Activated naive CD8-positive, alpha-beta T cell (primary cell): Measurements from ENCODE around the gene ITCH.

Experiments used
- H3K27ac Mint-ChIP-seq: one replicate; pipeline ENCODE4 v1.8.0; 2021; ENCODE audit warnings: mixed read lengths
- H3K27me3 Mint-ChIP-seq: one replicate; pipeline ENCODE4 v1.8.0; 2021; ENCODE audit warnings: mixed read lengths
- H3K36me3 Mint-ChIP-seq: one replicate; pipeline ENCODE4 v1.8.0; 2021; ENCODE audit warnings: mixed read lengths
- H3K4me1 Mint-ChIP-seq: one replicate; pipeline ENCODE4 v1.8.0; 2021; ENCODE audit warnings: low read depth, mixed read lengths
- H3K4me3 Mint-ChIP-seq: one replicate; pipeline ENCODE4 v1.8.0; 2021; ENCODE audit warnings: mild to moderate bottlenecking, mixed read lengths
- H3K9me3 Mint-ChIP-seq: one replicate; pipeline ENCODE4 v1.8.0; 2021; ENCODE audit warnings: low read depth, mixed read lengths

Gene ITCH

GRCh38 chr20:34524426-34524825, 161.4 kb downstream of the ITCH start:
- Mint-ChIP-seq H3K4me1 (peaks cover 34% of the 10 kb centered on the region), H3K27me3 (no peaks in the 10 kb centered on the region), H3K4me3 (no peak overlapping the region), H3K27ac (no peak overlapping the region), H3K9me3 (no peaks in the 10 kb centered on the region), H3K36me3 (peaks cover 3% of the 10 kb centered on the region)

GRCh38 chr20:34525342-34525708, 162.3 kb downstream of the ITCH start:
- no peaks in the 10 kb centered on the region for H3K27me3 Mint-ChIP-seq
- peaks cover 30% of the 10 kb centered on the region for H3K4me1 Mint-ChIP-seq
- H3K27ac Mint-ChIP-seq: no peak overlapping the region
- H3K4me3 Mint-ChIP-seq: no peak overlapping the region
- no peaks in the 10 kb centered on the region for H3K9me3 Mint-ChIP-seq
- peaks cover 3% of the 10 kb centered on the region for H3K36me3 Mint-ChIP-seq

DNA sequence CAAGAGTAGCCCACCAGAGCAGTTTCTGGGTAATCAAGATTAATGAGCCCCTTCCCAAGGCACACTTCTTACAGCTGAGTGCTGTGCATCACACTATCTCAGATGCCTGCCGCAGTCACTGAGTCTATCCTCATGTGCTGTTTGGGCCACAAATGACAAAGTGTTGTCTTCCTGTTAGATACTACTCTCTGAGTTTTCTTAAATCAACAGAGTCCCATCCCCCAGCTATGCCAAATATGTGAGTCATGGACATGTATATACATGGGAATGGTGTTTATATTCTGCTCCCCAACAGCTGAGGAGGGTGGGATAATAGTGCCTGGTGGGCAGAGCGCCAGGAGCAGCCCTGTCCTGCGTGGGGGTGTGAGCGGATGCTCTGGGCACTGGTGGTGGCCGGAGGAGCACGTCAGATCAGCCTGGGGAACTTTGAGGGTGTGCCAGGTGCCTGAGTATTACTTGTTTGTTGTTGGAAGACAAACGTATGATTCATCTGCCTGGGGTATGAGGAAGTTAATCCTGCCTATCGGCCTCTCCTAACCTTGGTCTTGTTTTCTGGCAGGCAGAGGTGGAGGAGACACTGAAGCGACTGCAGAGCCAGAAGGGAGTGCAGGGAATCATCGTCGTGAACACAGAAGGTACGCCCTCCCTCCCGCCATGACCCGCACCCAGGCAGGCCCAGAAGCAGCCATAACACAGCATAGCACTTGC, 162.8 kb downstream of the ITCH start:
- Mint-ChIP-seq H3K27me3 (no peaks in the 10 kb centered on the region), H3K4me3 (no peak overlapping the region), H3K36me3 (peaks cover 3% of the 10 kb centered on the region), H3K27ac (no peak overlapping the region), H3K4me1 (peaks cover 32% of the 10 kb centered on the region), H3K9me3 (no peaks in the 10 kb centered on the region)

GRCh38 chr20:34526466-34526865, 163.4 kb downstream of the ITCH start:
- H3K27ac Mint-ChIP-seq: no peak overlapping the region
- no peak overlapping the region for H3K4me3 Mint-ChIP-seq
- no peaks in the 10 kb centered on the region for H3K27me3 Mint-ChIP-seq
- H3K4me1 Mint-ChIP-seq: peaks cover 31% of the 10 kb centered on the region
- peaks cover 3% of the 10 kb centered on the region for H3K36me3 Mint-ChIP-seq
- no peaks in the 10 kb centered on the region for H3K9me3 Mint-ChIP-seq

- Mint-ChIP-seq H3K36me3 (peaks cover 1% of the 10 kb centered on the region), H3K27me3 (no peaks in the 10 kb centered on the region), H3K4me3 (no peak overlapping the region), H3K27ac (no peak overlapping the region), H3K4me1 (peaks cover 28% of the 10 kb centered on the region), H3K9me3 (no peaks in the 10 kb centered on the region)
Observed at GRCh38 chr20:34527016-34527415, 163.9 kb downstream of the ITCH start.

DNA sequence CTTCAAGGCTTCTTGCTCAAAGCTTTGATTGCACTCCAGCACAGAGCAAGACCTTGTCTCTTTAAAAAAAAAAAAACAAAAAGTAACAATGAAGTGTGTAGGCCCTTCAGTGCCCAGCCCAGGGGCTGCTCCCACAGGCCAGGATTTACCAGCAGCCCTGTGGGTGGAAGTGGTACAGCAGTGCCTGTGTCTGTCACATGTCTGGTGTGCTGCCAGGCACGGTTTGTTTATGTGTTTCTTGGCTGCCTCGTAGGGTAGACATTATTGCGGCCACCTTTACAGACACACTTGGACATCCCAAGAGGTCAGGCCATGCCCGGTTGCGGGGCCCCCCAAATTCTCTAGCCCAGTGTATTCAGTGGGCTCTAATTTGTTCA, 165.8 kb downstream of the ITCH start:
- Mint-ChIP-seq H3K27ac (no peak overlapping the region), H3K36me3 (no peaks in the 10 kb centered on the region), H3K27me3 (no peaks in the 10 kb centered on the region), H3K4me1 (peaks cover 13% of the 10 kb centered on the region), H3K9me3 (no peaks in the 10 kb centered on the region), H3K4me3 (no peak overlapping the region)

GRCh38 chr20:34529742-34530141, 166.7 kb downstream of the ITCH start:
- H3K27me3 Mint-ChIP-seq: no peaks in the 10 kb centered on the region
- no peak overlapping the region for H3K4me3 Mint-ChIP-seq
- no peaks in the 10 kb centered on the region for H3K36me3 Mint-ChIP-seq
- no peak overlapping the region for H3K27ac Mint-ChIP-seq
- no peaks in the 10 kb centered on the region for H3K9me3 Mint-ChIP-seq
- peaks cover 13% of the 10 kb centered on the region for H3K4me1 Mint-ChIP-seq

DNA sequence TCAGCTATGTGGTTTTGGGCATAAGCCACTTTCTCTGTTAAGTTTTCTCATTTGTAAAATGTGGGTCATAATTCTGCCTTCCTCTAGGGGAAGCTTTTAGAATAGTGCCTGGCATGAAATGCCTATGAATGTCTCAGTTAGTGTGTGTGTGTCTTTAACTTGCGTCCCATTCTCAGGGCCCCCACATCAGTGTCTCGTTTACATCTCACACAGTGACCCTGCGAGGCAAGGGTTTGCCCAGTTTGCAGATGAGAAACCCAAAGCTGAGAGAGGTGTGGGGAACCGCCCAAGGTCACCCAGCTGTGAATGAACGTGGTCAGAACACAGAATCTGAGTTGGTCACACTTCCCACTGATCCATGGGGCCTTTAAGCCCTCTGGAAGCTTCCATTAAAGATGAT, 167.3 kb downstream of the ITCH start:
- Mint-ChIP-seq H3K9me3 (no peaks in the 10 kb centered on the region), H3K27me3 (no peaks in the 10 kb centered on the region), H3K36me3 (no peaks in the 10 kb centered on the region), H3K27ac (no peak overlapping the region), H3K4me3 (no peak overlapping the region), H3K4me1 (peaks cover 11% of the 10 kb centered on the region)

- peak overlapping the region; percentile 52 for H3K27ac Mint-ChIP-seq
- H3K27me3 Mint-ChIP-seq: no peaks in the 10 kb centered on the region
- H3K4me3 Mint-ChIP-seq: no peak overlapping the region
- H3K4me1 Mint-ChIP-seq: peaks cover 10% of the 10 kb centered on the region
- no peaks in the 10 kb centered on the region for H3K9me3 Mint-ChIP-seq
- no peaks in the 10 kb centered on the region for H3K36me3 Mint-ChIP-seq
Observed at GRCh38 chr20:34531608-34532265, 168.7 kb downstream of the ITCH start.

- H3K27me3 Mint-ChIP-seq: no peaks in the 10 kb centered on the region
- H3K4me1 Mint-ChIP-seq: peaks cover 10% of the 10 kb centered on the region
- peaks cover 3% of the 10 kb centered on the region for H3K36me3 Mint-ChIP-seq
- no peak overlapping the region for H3K27ac Mint-ChIP-seq
- no peaks in the 10 kb centered on the region for H3K9me3 Mint-ChIP-seq
- no peak overlapping the region for H3K4me3 Mint-ChIP-seq
Observed at GRCh38 chr20:34532320-34532719, 169.2 kb downstream of the ITCH start.

- Mint-ChIP-seq H3K4me3 (no peak overlapping the region), H3K9me3 (no peaks in the 10 kb centered on the region), H3K4me1 (peaks cover 10% of the 10 kb centered on the region), H3K27me3 (no peaks in the 10 kb centered on the region), H3K27ac (no peak overlapping the region), H3K36me3 (peaks cover 3% of the 10 kb centered on the region)
Observed at GRCh38 chr20:34532756-34533155, 169.7 kb downstream of the ITCH start.

- H3K9me3 Mint-ChIP-seq: no peaks in the 10 kb centered on the region
- H3K36me3 Mint-ChIP-seq: peaks cover 3% of the 10 kb centered on the region
- peaks cover 10% of the 10 kb centered on the region for H3K4me1 Mint-ChIP-seq
- H3K27ac Mint-ChIP-seq: no peak overlapping the region
- no peaks in the 10 kb centered on the region for H3K27me3 Mint-ChIP-seq
- no peak overlapping the region for H3K4me3 Mint-ChIP-seq
Observed at GRCh38 chr20:34534391-34535165, 171.5 kb downstream of the ITCH start.

DNA sequence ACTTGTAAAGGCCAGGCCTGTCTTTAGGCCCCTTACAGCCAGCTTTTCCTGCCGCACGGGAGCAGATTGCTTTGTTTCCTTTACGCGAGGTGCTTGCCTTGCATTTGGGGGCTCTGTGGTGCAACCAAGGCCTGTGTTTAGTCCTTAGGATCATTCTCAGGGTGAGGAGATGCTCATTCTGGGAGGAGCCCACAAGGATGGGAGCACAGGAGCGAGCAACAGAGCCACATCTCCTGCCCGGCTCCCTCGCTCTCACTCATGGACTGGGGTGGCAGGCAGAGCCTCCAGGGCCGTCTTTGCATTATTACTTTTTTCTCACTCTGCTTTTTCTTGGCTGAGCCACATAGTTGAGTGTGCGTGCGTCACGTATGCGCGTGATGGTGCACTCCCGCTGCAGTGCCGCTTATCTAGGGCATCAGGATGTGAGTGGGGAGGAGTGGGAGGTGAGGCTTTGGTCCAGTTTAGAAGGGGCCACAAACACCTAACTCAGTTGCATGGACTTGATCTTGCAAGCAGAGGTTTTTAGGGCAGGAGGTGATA, 172.3 kb downstream of the ITCH start:
- Mint-ChIP-seq H3K9me3 (no peaks in the 10 kb centered on the region), H3K27me3 (no peaks in the 10 kb centered on the region), H3K4me1 (peaks cover 8% of the 10 kb centered on the region), H3K4me3 (no peak overlapping the region), H3K36me3 (peaks cover 3% of the 10 kb centered on the region), H3K27ac (no peak overlapping the region)

DNA sequence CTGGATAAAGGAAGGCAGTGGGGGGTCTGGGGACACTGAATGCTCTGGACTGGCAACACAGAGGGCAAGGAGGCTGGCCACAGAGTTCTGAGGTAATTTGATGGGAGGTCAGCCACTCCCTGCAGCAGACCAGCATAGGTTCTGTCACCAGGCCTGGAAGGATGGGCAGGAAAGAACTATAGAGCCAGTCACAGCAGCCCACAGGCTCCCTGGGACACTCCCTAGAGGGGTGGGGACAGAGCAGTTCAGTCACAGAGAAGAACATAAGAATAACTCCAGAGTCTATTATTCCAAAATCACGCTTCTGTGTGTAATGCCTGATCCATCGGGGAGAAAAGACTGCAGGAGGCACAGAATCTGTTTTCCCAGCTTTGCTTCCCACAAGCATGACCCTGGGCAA, 172.8 kb downstream of the ITCH start:
- H3K27me3 Mint-ChIP-seq: no peaks in the 10 kb centered on the region
- H3K27ac Mint-ChIP-seq: no peak overlapping the region
- peaks cover 6% of the 10 kb centered on the region for H3K4me1 Mint-ChIP-seq

DNA sequence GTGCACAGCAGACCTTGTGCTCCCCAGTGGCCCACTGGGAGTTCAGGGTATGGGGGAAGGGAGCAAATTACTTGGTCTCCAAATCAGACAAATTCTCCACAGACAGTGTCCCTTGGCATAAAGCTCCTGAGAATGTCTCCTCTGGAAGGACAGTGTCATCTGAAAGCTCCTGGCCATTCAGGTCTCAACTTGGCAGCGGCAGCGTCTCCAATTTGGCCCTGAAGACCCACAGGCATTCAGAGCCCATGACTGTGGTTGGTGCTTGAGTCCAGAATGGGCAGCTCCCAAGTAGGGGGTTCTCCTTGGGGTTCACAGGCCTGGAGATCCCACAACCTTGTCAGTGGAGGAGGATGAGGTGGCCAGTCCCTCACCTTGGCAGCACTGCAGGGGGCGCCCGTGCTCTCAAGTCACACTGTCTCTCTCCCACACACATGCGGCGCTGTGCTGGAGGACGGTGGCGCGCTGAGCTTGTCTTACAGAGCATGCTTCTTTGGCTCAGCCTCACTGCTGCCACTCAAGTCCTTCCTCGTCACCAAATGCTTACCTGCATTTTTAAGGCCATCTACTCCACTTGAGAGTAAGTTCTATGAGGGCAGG, 173.8 kb downstream of the ITCH start:
- no peaks in the 10 kb centered on the region for H3K27me3 Mint-ChIP-seq
- no peak overlapping the region for H3K4me3 Mint-ChIP-seq
- H3K27ac Mint-ChIP-seq: no peak overlapping the region
- H3K9me3 Mint-ChIP-seq: no peaks in the 10 kb centered on the region
- H3K36me3 Mint-ChIP-seq: peaks cover 3% of the 10 kb centered on the region
- peaks cover 2% of the 10 kb centered on the region for H3K4me1 Mint-ChIP-seq

More for the DNA sequence above, 172.8 kb downstream of the ITCH start:
- Mint-ChIP-seq H3K4me3 (no peak overlapping the region), H3K36me3 (peaks cover 3% of the 10 kb centered on the region), H3K9me3 (no peaks in the 10 kb centered on the region)
